Measurements from ENCODE around the gene MT1A.
"Not testable (repeated sequence)": the region's sequence is repeated elsewhere in the genome, so short reads cannot be mapped to it uniquely, and the experiment has no call there.

DNA sequence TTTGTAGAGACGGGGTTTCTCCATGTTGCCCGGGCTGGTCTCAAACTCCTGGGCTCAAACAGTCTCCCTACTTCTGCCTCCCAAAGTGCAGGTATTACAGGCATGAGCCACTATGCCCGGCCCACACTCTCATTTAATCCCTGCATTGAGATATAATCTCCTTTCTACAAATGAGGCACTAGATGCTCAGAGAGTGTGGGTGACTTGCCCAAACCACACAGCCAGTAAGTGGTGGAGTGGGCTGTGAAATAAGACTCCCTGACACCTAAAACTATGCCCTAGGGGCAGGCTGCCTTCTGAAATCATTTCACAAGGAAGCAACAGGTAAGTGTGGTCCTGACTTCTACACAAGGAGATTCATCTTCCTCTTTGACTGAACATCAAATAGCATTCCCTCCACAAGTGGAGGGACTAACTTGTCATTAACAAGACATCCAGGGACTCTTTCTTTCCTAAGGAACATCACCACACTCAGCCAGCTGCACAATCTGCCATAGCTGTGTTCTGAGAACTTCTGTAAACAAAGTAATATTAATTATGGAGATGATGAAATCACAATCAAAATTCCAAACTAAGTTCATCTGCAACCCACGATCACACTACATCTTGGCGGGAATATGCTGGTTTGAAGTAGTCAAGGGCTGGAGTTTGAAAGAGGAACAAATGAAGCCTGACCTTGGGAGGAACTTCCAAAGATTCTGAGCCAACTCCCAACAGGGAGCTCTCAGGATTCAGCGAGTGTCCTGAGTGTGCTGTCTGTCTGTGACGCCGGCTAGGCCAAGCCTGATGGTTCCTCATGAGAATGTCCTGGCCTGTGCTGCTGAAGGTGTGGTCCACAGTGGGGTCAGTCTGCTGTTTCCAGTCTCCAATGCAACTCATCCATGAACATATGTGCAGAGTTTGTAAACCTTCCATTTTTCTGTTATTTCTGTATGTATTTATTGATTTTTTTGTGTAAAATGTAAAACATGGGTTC is 27.1 kb downstream of the MT1A start:
- not testable (repeated sequence) for TF ChIP-seq POLR2A, POLR2AphosphoS5 (IDR thresholded peaks at IDR 0.05)
- TF ChIP-seq, protein P1, sequence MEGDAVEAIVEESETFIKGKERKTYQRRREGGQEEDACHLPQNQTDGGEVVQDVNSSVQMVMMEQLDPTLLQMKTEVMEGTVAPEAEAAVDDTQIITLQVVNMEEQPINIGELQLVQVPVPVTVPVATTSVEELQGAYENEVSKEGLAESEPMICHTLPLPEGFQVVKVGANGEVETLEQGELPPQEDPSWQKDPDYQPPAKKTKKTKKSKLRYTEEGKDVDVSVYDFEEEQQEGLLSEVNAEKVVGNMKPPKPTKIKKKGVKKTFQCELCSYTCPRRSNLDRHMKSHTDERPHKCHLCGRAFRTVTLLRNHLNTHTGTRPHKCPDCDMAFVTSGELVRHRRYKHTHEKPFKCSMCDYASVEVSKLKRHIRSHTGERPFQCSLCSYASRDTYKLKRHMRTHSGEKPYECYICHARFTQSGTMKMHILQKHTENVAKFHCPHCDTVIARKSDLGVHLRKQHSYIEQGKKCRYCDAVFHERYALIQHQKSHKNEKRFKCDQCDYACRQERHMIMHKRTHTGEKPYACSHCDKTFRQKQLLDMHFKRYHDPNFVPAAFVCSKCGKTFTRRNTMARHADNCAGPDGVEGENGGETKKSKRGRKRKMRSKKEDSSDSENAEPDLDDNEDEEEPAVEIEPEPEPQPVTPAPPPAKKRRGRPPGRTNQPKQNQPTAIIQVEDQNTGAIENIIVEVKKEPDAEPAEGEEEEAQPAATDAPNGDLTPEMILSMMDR (IDR thresholded peaks at IDR 0.05) = not testable (repeated sequence)

All from breast epithelium (tissue), 3 donors.